Choroid plexus epithelial cell (primary cell): ENCODE results near the gene CHST5.

ENCODE experiments used
- DNase-seq: peaks from one replicate; pipeline ENCODE4 v3.0.0-alpha.2; 2010; ENCODE audit warnings: low read depth
- H3K4me3 ChIP-seq: 2 replicates; pipeline ENCODE4 v1.5.1; 2011; ENCODE audit warnings: low read depth, mild to moderate bottlenecking, control low read depth, low read length, moderate library complexity
- CTCF ChIP-seq: conservative IDR thresholded peaks from 2 replicates; pipeline ENCODE4 v1.5.1; 2011; ENCODE audit warnings: low read depth, mild to moderate bottlenecking, control low read depth, inconsistent platforms, low read length, moderate library complexity

CHST5 gene

GRCh38 chr16:75535901-75536300, at the start of gene CHST5:
CHST5 (minus strand) TSS chr16:75536108; CDS start chr16:75530384, 5,724 bp downstream.
- no peak for TF ChIP-seq CTCF
- no peak for DNase-seq
- H3K4me3 ChIP-seq, result no peak within 1 kb of the TSS

GRCh38 chr16:75584108-75584507, 48.2 kb upstream of the CHST5 start:
- TF ChIP-seq CTCF, result no peak
- no peak overlapping the region for H3K4me3 ChIP-seq
- no peak for DNase-seq

GRCh38 chr16:75579281-75579834, 43.5 kb upstream of the CHST5 start:
- TF ChIP-seq CTCF, result no peak
- no peak overlapping the region for H3K4me3 ChIP-seq
- no peak for DNase-seq

GRCh38 chr16:75578725-75579124, 42.8 kb upstream of the CHST5 start:
- DNase-seq, result no peak
- TF ChIP-seq CTCF, result no peak
- no peak overlapping the region for H3K4me3 ChIP-seq

GRCh38 chr16:75578212-75578611, 42.3 kb upstream of the CHST5 start:
- no peak overlapping the region for H3K4me3 ChIP-seq
- TF ChIP-seq CTCF, result no peak
- no peak for DNase-seq

- DNase-seq, result no peak
- H3K4me3 ChIP-seq, result no peak overlapping the region
- no peak for TF ChIP-seq CTCF
Measured at GRCh38 chr16:75576384-75576811, 40.5 kb upstream of the CHST5 start.

GRCh38 chr16:75575958-75576357, 40.0 kb upstream of the CHST5 start:
- TF ChIP-seq CTCF, result no peak
- no peak for DNase-seq
- H3K4me3 ChIP-seq, result no peak overlapping the region
